GM23338 (cell line): Measurements from ENCODE around the gene FOXP1. TPM values are rescaled to one million over a fixed set of nuclear protein-coding genes. Genes with fewer than 3 reads are reported as not detected.
A peak's percentile ranks its signal among the peaks of the same experiment; 100 is the strongest.

Source experiments
- ATAC-seq: fragments of 200-7000 bp; cut with Tn5 transposase; 3 replicates; pipeline ENCODE4 v1.9.1; 2020
- DNase-seq: peaks from one replicate; pipeline ENCODE4 v3.0.0-alpha.2; 2015; ENCODE audit warnings: low spot score
- H2AFZ ChIP-seq: fragments of 200-600 bp; sonication (generic); 2 replicates; pipeline ENCODE4 v1.8.0; 2016; ENCODE audit warnings: antibody characterized with exemption, mild to moderate bottlenecking, moderate library complexity
- H3F3A ChIP-seq: fragments of 200-600 bp; sonication (generic); replicated peaks from 2 replicates; pipeline ENCODE4 v1.8.0; 2017; ENCODE audit warnings: antibody characterized with exemption, mixed run types, low read depth
- H3K27ac ChIP-seq: fragments of 200-600 bp; sonication (generic); 2 replicates; pipeline ENCODE4 v1.6.1; 2016; ENCODE audit warnings: low read depth
- H3K27me3 ChIP-seq: fragments of 200-600 bp; sonication (generic); 2 replicates; pipeline ENCODE4 v1.8.0; 2016; ENCODE audit warnings: mild to moderate bottlenecking, mixed run types, moderate library complexity; ENCODE audit not compliant: insufficient read depth
- H3K36me3 ChIP-seq: fragments of 200-600 bp; sonication (generic); 2 replicates; pipeline ENCODE4 v1.8.0; 2016; ENCODE audit warnings: mild to moderate bottlenecking; ENCODE audit not compliant: insufficient read depth
- H3K4me1 ChIP-seq: fragments of 200-600 bp; sonication (generic); 2 replicates; pipeline ENCODE4 v1.8.0; 2016; ENCODE audit warnings: mild to moderate bottlenecking, moderate library complexity; ENCODE audit not compliant: insufficient read depth
- H3K4me2 ChIP-seq: fragments of 200-600 bp; sonication (generic); 2 replicates; pipeline ENCODE4 v1.7.1; 2017; ENCODE audit warnings: mixed run types
- H3K4me3 ChIP-seq: fragments of 200-600 bp; sonication (generic); 2 replicates; pipeline ENCODE4 v1.6.1; 2016; ENCODE audit warnings: mixed run types
- H3K79me2 ChIP-seq: fragments of 200-600 bp; sonication (generic); replicated peaks from 2 replicates; pipeline ENCODE4 v1.8.0; 2017; ENCODE audit warnings: mild to moderate bottlenecking; ENCODE audit not compliant: insufficient read depth
- H3K9me2 ChIP-seq: fragments of 200-600 bp; sonication (generic); 2 replicates; pipeline ENCODE4 v1.8.0; 2017; ENCODE audit not compliant: insufficient read depth
- H4K20me1 ChIP-seq: fragments of 200-600 bp; sonication (generic); replicated peaks from 2 replicates; pipeline ENCODE4 v1.8.0; 2017; ENCODE audit warnings: mild to moderate bottlenecking; ENCODE audit not compliant: insufficient read depth
- H3K27ac Mint-ChIP-seq: 2 replicates; pipeline ENCODE4 v1.8.0; 2020; ENCODE audit warnings: inconsistent platforms, mild to moderate bottlenecking, moderate library complexity, mixed read lengths
- H3K27me3 Mint-ChIP-seq: 3 replicates; pipeline ENCODE4 v1.8.0; 2022; ENCODE audit warnings: low read depth, mild to moderate bottlenecking, moderate library complexity, mixed read lengths, inconsistent platforms; ENCODE audit not compliant: insufficient read depth, poor library complexity
- H3K36me3 Mint-ChIP-seq: 3 replicates; pipeline ENCODE4 v1.8.0; 2021; ENCODE audit warnings: low read depth, mild to moderate bottlenecking, inconsistent platforms, moderate library complexity, mixed read lengths
- H3K4me1 Mint-ChIP-seq: 3 replicates; pipeline ENCODE4 v1.8.0; 2020; ENCODE audit warnings: mild to moderate bottlenecking, inconsistent platforms, mixed read lengths
- H3K4me3 Mint-ChIP-seq: 3 replicates; pipeline ENCODE4 v1.8.0; 2021; ENCODE audit warnings: moderate library complexity, mild to moderate bottlenecking, inconsistent platforms, mixed read lengths
- H3K9me3 Mint-ChIP-seq: 3 replicates; pipeline ENCODE4 v1.8.0; 2020; ENCODE audit warnings: moderate library complexity, mild to moderate bottlenecking, inconsistent platforms, mixed read lengths
- CREB1 ChIP-seq: fragments of 250-450 bp; sonication (Bioruptor Pico); IDR thresholded peaks from 2 replicates; pipeline ENCODE4 v1.5.0; 2020; ENCODE audit warnings: low read depth, mild to moderate bottlenecking, moderate library complexity
- EZH2 ChIP-seq: fragments of 200-600 bp; sonication (generic); IDR thresholded peaks from one replicate; pipeline ENCODE4 v1.8.0; 2017; ENCODE audit warnings: antibody characterized with exemption, mild to moderate bottlenecking, low read depth; ENCODE audit not compliant: unreplicated experiment
- EZH2phosphoT487 ChIP-seq: fragments of 200-600 bp; sonication (generic); IDR thresholded peaks from one replicate; pipeline ENCODE4 v1.8.1; 2018; ENCODE audit warnings: antibody characterized with exemption; ENCODE audit not compliant: unreplicated experiment
- NANOG ChIP-seq: IDR thresholded peaks from 2 replicates; pipeline ENCODE4 v1.6.1; 2016; ENCODE audit warnings: antibody characterized with exemption, borderline replicate concordance
- POLR2AphosphoS5 ChIP-seq: IDR thresholded peaks from 2 replicates; pipeline ENCODE4 v1.6.1; 2016; ENCODE audit warnings: antibody characterized with exemption, low read depth
- STAT1 ChIP-seq: IDR thresholded peaks from one replicate; pipeline ENCODE4 v1.6.1; 2016; ENCODE audit warnings: antibody characterized with exemption; ENCODE audit not compliant: unreplicated experiment
- polyA plus RNA-seq: library from polyadenylated mRNA; unstranded; fragments of >200 nt; fragmentation: Nextera tagmentation; extraction: Ambion mirVana; gene quantifications from 2 replicates; pipeline ENCODE4 v1.2.1, GENCODE V29; 2016
- total RNA-seq: library from RNA; depleted of rRNA; stranded (reverse); fragments of >200 nt; shearing (Covaris generic); gene quantifications from 2 replicates; pipeline ENCODE4 v1.2.3, GENCODE V29; 2014
- TF ChIP-seq, protein P1 (sequence below), 2 experiments: fragments of 200-600 bp in 1 of 2; sonication (generic) in 1 of 2; conservative IDR thresholded peaks; 2 replicates each; pipeline versions ENCODE4 v1.5.1 to v1.6.1; 2016 to 2017; ENCODE audit warnings: antibody characterized with exemption in 2 of 2, low read depth in 2 of 2, mild to moderate bottlenecking in 2 of 2, moderate library complexity in 1 of 2
- TF ChIP-seq, protein P2 (sequence below): IDR thresholded peaks from one replicate; pipeline ENCODE4 v1.6.1; 2018; ENCODE audit warnings: antibody characterized with exemption; ENCODE audit not compliant: unreplicated experiment

Gene FOXP1
- total and polyA plus RNA-seq, 2 experiments from 2014 or later = 32.9 to 35.5 TPM

DNA sequence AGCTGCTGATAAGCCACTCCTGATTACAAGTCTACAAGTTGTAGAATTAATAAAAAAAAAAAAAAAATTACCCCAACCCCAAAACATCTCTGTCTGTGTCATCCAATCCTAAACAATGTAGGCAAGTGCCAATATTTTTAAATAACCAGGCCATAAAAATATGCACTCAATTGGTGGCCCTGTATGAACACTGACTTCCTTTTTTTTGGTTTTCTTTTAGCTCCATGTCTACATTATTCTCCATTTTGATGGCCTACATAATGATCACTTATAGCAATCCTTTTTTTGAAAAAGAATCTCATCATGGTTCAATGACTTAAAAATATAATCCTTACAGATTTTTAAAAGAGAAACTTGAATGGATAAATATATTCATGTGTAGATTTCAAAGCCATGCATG lies 72.1 kb downstream of the FOXP1 start:
- ATAC-seq (no peak), DNase-seq (no peak)
- Mint-ChIP-seq H3K4me3 (no peak overlapping the region), H3K4me1 (peaks cover 28% of the 10 kb centered on the region), H3K36me3 (no peaks in the 10 kb centered on the region), H3K27ac (no peak overlapping the region), H3K9me3 (no peaks in the 10 kb centered on the region), H3K27me3 (no peaks in the 10 kb centered on the region)
- Histone ChIP-seq H3K9me2 (no peaks in the 10 kb centered on the region), H4K20me1 (no peaks in the 10 kb centered on the region), H3F3A (no peaks in the 10 kb centered on the region), H3K79me2 (no peaks in the 10 kb centered on the region), H3K4me3 (no peak overlapping the region), H2AFZ (no peak overlapping the region), H3K27me3 (no peaks in the 10 kb centered on the region), H3K4me1 (peaks cover 17% of the 10 kb centered on the region), H3K27ac (no peak overlapping the region), H3K4me2 (peak overlapping the region; percentile 9; the same call in 1 of the 2 replicates), H3K36me3 (no peaks in the 10 kb centered on the region)
- TF ChIP-seq EZH2 (no peak), CREB1 (CRISPR knock-in tag) (no peak)

DNA sequence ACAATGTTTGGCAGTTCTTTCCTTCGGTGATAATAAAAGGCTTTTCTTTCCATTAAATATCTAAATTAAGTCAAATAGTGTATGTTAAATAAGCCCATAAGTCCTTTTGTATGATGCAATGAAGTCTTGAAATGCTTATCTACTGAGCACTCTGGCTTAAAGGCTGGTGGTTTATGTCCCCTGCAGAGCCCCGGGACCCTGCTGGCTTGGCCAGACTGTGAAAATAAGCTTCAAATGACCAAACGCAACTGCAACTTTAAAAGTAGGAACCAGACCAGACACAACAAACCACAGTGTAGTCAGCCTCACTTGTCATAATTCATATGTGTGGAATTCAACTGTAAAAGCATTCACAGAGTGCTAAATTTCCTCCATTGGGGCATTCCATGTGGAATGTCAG lies 72.5 kb downstream of the FOXP1 start:
- Histone ChIP-seq H3K79me2 (no peaks in the 10 kb centered on the region), H3K36me3 (no peaks in the 10 kb centered on the region), H3K4me1 (peaks cover 21% of the 10 kb centered on the region), H2AFZ (no peak overlapping the region), H3K9me2 (no peaks in the 10 kb centered on the region), H4K20me1 (no peaks in the 10 kb centered on the region), H3K27me3 (no peaks in the 10 kb centered on the region), H3K4me3 (no peak overlapping the region), H3K4me2 (peak overlapping the region; percentile 9; the same call in 1 of the 2 replicates), H3K27ac (no peak overlapping the region), H3F3A (no peaks in the 10 kb centered on the region)
- H3K27me3 Mint-ChIP-seq = no peaks in the 10 kb centered on the region
- H3K4me3 Mint-ChIP-seq = no peak overlapping the region
- no peaks in the 10 kb centered on the region for H3K9me3 Mint-ChIP-seq
- no peak for TF ChIP-seq STAT1
- TF ChIP-seq NANOG = no peak
- TF ChIP-seq, protein P1, sequence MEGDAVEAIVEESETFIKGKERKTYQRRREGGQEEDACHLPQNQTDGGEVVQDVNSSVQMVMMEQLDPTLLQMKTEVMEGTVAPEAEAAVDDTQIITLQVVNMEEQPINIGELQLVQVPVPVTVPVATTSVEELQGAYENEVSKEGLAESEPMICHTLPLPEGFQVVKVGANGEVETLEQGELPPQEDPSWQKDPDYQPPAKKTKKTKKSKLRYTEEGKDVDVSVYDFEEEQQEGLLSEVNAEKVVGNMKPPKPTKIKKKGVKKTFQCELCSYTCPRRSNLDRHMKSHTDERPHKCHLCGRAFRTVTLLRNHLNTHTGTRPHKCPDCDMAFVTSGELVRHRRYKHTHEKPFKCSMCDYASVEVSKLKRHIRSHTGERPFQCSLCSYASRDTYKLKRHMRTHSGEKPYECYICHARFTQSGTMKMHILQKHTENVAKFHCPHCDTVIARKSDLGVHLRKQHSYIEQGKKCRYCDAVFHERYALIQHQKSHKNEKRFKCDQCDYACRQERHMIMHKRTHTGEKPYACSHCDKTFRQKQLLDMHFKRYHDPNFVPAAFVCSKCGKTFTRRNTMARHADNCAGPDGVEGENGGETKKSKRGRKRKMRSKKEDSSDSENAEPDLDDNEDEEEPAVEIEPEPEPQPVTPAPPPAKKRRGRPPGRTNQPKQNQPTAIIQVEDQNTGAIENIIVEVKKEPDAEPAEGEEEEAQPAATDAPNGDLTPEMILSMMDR (conservative IDR thresholded peaks at IDR 0.05; ENCODE audit: low read depth in 2 of 2) = no peak
- no peak for TF ChIP-seq EZH2phosphoT487
- TF ChIP-seq, protein P2, sequence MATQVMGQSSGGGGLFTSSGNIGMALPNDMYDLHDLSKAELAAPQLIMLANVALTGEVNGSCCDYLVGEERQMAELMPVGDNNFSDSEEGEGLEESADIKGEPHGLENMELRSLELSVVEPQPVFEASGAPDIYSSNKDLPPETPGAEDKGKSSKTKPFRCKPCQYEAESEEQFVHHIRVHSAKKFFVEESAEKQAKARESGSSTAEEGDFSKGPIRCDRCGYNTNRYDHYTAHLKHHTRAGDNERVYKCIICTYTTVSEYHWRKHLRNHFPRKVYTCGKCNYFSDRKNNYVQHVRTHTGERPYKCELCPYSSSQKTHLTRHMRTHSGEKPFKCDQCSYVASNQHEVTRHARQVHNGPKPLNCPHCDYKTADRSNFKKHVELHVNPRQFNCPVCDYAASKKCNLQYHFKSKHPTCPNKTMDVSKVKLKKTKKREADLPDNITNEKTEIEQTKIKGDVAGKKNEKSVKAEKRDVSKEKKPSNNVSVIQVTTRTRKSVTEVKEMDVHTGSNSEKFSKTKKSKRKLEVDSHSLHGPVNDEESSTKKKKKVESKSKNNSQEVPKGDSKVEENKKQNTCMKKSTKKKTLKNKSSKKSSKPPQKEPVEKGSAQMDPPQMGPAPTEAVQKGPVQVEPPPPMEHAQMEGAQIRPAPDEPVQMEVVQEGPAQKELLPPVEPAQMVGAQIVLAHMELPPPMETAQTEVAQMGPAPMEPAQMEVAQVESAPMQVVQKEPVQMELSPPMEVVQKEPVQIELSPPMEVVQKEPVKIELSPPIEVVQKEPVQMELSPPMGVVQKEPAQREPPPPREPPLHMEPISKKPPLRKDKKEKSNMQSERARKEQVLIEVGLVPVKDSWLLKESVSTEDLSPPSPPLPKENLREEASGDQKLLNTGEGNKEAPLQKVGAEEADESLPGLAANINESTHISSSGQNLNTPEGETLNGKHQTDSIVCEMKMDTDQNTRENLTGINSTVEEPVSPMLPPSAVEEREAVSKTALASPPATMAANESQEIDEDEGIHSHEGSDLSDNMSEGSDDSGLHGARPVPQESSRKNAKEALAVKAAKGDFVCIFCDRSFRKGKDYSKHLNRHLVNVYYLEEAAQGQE = no peak
- no peak for TF ChIP-seq POLR2AphosphoS5
- DNase-seq = no peak
- no peak overlapping the region for H3K27ac Mint-ChIP-seq
- ATAC-seq = peak; percentile 20; the same call in 2 of the 3 replicates
- H3K36me3 Mint-ChIP-seq = no peaks in the 10 kb centered on the region
- peaks cover 32% of the 10 kb centered on the region for H3K4me1 Mint-ChIP-seq
